ENCODE results near the gene SMARCD1. TPM values are rescaled to one million over a fixed set of nuclear protein-coding genes. Genes with fewer than 3 reads are reported as not detected.

Gene SMARCD1
- total RNA-seq, 2 donors from 2014 or later = 34.2 to 52.7 TPM

DNA sequence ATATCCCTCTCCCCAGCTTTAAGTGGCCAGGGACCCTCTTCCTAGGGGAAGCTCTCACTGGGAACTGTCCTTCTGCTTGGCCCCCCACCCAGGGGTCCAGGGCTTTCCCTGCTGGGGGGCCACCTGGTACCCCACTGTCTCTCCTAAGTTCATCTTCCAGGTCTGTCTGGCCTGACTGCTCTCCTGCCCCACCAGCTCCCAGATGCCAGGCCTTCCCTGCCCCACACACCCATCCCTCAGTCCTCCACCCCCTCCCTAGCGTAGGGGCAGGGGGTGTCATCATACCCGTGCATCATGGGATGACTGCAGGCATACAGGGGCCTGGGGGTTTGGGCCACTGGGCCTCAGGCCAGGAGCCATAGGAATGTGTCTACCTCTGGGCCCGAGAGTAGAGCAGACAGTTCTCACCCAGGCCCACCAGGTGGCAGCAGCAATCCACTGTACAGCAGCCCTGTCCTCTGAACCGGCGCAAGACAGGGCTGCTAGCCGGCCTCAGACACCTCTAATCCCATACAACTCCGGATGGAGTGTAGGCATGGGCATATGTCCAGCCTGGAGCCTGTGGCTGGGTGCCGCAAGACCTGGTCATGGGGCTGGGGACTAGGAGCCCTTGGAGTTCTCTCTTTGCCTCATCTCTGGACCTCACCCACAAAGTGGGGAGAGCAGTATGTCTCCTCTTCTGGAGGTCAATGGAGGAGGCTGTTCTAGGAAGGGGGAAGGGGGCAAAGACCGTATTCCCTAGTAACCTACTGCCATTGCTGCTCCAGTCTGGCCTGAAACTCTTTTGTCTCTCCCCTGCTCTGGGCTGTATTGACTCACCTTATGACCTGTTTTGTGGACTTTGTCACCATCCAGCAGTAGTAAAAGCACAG, 10.0 kb upstream of the SMARCD1 start:
- ATAC-seq = peak; percentile 89
- H3K4me1 ChIP-seq = peaks cover 6% of the 10 kb centered on the region
- H3K27ac ChIP-seq = no peak overlapping the region
- no peaks in the 10 kb centered on the region for H3K9me3 ChIP-seq
- H3K27me3 ChIP-seq = no peaks in the 10 kb centered on the region
- no peak overlapping the region for H3K4me3 ChIP-seq
- DNase-seq = peak; percentile 88 to 91 (median 90)
- intact Hi-C loops (cut with DNase I) = loop anchor here (5.0 kb wide), 1 partner anchor 102 kb away; no protein-coding TSS in a partner anchor
- 4 to 22% methylated on average over 1 to 9 of the region's 9 CpGs for WGBS, 2 donors
- H3K36me3 ChIP-seq (replicated peaks in 1 of 2; ENCODE audit: insufficient read depth in 1 of 2, low read depth in 2 of 2) = no peaks in the 10 kb centered on the region
- TF ChIP-seq, protein P1, sequence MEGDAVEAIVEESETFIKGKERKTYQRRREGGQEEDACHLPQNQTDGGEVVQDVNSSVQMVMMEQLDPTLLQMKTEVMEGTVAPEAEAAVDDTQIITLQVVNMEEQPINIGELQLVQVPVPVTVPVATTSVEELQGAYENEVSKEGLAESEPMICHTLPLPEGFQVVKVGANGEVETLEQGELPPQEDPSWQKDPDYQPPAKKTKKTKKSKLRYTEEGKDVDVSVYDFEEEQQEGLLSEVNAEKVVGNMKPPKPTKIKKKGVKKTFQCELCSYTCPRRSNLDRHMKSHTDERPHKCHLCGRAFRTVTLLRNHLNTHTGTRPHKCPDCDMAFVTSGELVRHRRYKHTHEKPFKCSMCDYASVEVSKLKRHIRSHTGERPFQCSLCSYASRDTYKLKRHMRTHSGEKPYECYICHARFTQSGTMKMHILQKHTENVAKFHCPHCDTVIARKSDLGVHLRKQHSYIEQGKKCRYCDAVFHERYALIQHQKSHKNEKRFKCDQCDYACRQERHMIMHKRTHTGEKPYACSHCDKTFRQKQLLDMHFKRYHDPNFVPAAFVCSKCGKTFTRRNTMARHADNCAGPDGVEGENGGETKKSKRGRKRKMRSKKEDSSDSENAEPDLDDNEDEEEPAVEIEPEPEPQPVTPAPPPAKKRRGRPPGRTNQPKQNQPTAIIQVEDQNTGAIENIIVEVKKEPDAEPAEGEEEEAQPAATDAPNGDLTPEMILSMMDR (IDR thresholded peaks at IDR 0.05) = peak; percentile 79 to 96 (median 94)
- no peak for TF ChIP-seq POLR2A (IDR thresholded peaks at IDR 0.05)

DNA sequence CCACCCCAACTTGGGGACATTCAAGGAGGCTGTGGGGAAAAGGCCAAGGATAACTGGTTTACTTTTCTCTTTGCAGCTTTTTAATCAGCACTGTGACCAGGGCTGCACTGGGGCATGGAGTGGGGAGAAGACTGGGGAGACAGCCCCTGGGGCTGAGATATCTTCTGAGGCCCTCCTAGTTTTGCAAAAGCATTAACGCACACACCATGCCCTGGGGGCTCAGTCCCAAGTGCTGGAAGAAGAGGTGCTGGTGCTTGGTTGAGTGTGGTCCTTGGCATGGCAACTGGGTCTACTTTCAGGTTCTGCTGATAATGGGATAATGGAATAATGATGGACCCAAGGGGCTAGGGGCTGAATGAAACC, 9.4 kb upstream of the SMARCD1 start:
- no peaks in the 10 kb centered on the region for H3K9me3 ChIP-seq
- no peak overlapping the region for H3K4me3 ChIP-seq
- no peaks in the 10 kb centered on the region for H3K36me3 ChIP-seq (replicated peaks in 1 of 2; ENCODE audit: insufficient read depth in 1 of 2, low read depth in 2 of 2)
- DNase-seq (no peak), ATAC-seq (no peak)
- H3K27me3 ChIP-seq = no peaks in the 10 kb centered on the region
- H3K4me1 ChIP-seq = peaks cover 6% of the 10 kb centered on the region
- no peak overlapping the region for H3K27ac ChIP-seq
- 84 to 100% methylated on average over 1 of the region's 1 CpG for WGBS, 2 donors
- TF ChIP-seq, protein P1 (IDR thresholded peaks at IDR 0.05) = no peak
- no peak for TF ChIP-seq POLR2A (IDR thresholded peaks at IDR 0.05)
- intact Hi-C loops (cut with DNase I) = loop anchor here (5.0 kb wide), 1 partner anchor 102 kb away; no protein-coding TSS in a partner anchor

GRCh38 chr12:50077099-50077498, 8.0 kb upstream of the SMARCD1 start:
- Histone ChIP-seq H3K4me1 (peaks cover 6% of the 10 kb centered on the region), H3K27me3 (no peaks in the 10 kb centered on the region), H3K4me3 (no peak overlapping the region), H3K9me3 (no peaks in the 10 kb centered on the region), H3K36me3 (replicated peaks in 1 of 2; ENCODE audit: insufficient read depth in 1 of 2, low read depth in 2 of 2) (no peaks in the 10 kb centered on the region), H3K27ac (no peak overlapping the region)
- DNase-seq (no peak), ATAC-seq (no peak)
- 62 to 75% methylated on average over 11 to 12 of the region's 12 CpGs for WGBS, 2 donors
- intact Hi-C loops (cut with DNase I) = loop anchor here (5.0 kb wide), 1 partner anchor 100 kb away; no protein-coding TSS in a partner anchor
- TF ChIP-seq, protein P1 (IDR thresholded peaks at IDR 0.05) = no peak
- no peak for TF ChIP-seq POLR2A (IDR thresholded peaks at IDR 0.05)

GRCh38 chr12:50078281-50078680, 6.9 kb upstream of the SMARCD1 start:
- Histone ChIP-seq H3K27me3 (no peaks in the 10 kb centered on the region), H3K9me3 (no peaks in the 10 kb centered on the region), H3K27ac (no peak overlapping the region), H3K36me3 (replicated peaks in 1 of 2; ENCODE audit: insufficient read depth in 1 of 2, low read depth in 2 of 2) (no peaks in the 10 kb centered on the region), H3K4me1 (peaks cover 6% of the 10 kb centered on the region), H3K4me3 (no peak overlapping the region)
- DNase-seq (no peak), ATAC-seq (no peak)
- 80 to 89% methylated on average over 10 of the region's 10 CpGs for WGBS, 2 donors
- intact Hi-C loops (cut with DNase I) = loop anchor here (5.0 kb wide), 1 partner anchor 99 kb away; no protein-coding TSS in a partner anchor
- no peak for TF ChIP-seq POLR2A (IDR thresholded peaks at IDR 0.05)
- TF ChIP-seq, protein P1 (IDR thresholded peaks at IDR 0.05) = no peak
